Uterus (tissue), 4 donors: ENCODE results near the gene TMPRSS3. TPM values are rescaled to one million over a fixed set of nuclear protein-coding genes. Genes with fewer than 3 reads are reported as not detected.

Experiments used
- DNase-seq, 2 donors: peaks; one replicate each; pipeline ENCODE4 v3.0.0-alpha.2; 2019 to 2020
- H3K27ac ChIP-seq, 2 donors: fragments of 200-600 bp; sonication (generic); 1 replicate in 1 of 2; 2 replicates in 1 of 2; pipeline ENCODE4 v1.5.1; 2016 to 2018
- H3K27me3 ChIP-seq, 2 donors: fragments of 200-600 bp; sonication (generic); one replicate each; pipeline ENCODE4 v1.5.1; 2018 to 2019; ENCODE audit warnings: control low read depth in 1 of 2
- H3K36me3 ChIP-seq, 2 donors: fragments of 200-600 bp; sonication (generic); one replicate each; pipeline ENCODE4 v1.5.1; 2019; ENCODE audit warnings: control low read depth in 1 of 2
- H3K4me1 ChIP-seq, 2 donors: fragments of 200-600 bp; sonication (generic); one replicate each; pipeline ENCODE4 v1.5.1; 2018 to 2019; ENCODE audit warnings: control low read depth in 1 of 2
- H3K4me3 ChIP-seq, 2 donors: fragments of 200-600 bp; sonication (generic); 1 replicate in 1 of 2; 2 replicates in 1 of 2; pipeline ENCODE4 v1.5.1; 2018 to 2019; ENCODE audit warnings: mild to moderate bottlenecking in 1 of 2
- H3K9me3 ChIP-seq, 2 donors: fragments of 200-600 bp; sonication (generic); one replicate each; pipeline ENCODE4 v1.5.1; 2019; ENCODE audit warnings: control low read depth in 1 of 2
- CTCF ChIP-seq, 4 experiments: fragments of 200-600 bp in 2 of 4; fragments of 450-650 bp in 2 of 4; sonication (generic) in 2 of 4; IDR thresholded peaks; one replicate each; pipeline ENCODE4 v1.5.1; 2016 to 2019; ENCODE audit warnings: antibody characterized with exemption in 4 of 4, mild to moderate bottlenecking in 2 of 4, moderate library complexity in 1 of 4
- POLR2A ChIP-seq, 2 donors: fragments of 450-650 bp; IDR thresholded peaks; one replicate each; pipeline ENCODE4 v1.6.1; 2016; ENCODE audit warnings: antibody characterized with exemption in 2 of 2, mild to moderate bottlenecking in 1 of 2, moderate library complexity in 1 of 2
- intact Hi-C: fragments of 100-400 bp; cut with DNase I; formaldehyde crosslinking; loops from one replicate; pipeline ENCODE4 v1.15.1; 2023; ENCODE audit warnings: low total_unique reads
- total RNA-seq, 4 donors: library from RNA; depleted of rRNA in 3 of 4; stranded (reverse); fragments of >200 nt in 3 of 4; gene quantifications; one replicate each; pipeline versions ENCODE4 v1.1.0 to v1.2.4, GENCODE V29; 2014 to 2023
- donor health status: DM: yes; HTN: yes; CAD: no.

TMPRSS3 gene
- total RNA-seq, 4 donors from 2014 or later: 0.18 to 4.4 TPM; not detected in 2

GRCh38 chr21:42374457-42374856 is 21.4 kb downstream of the TMPRSS3 start:
- no peak for DNase-seq
- no peaks in the 10 kb centered on the region for H3K4me1 ChIP-seq
- TF ChIP-seq CTCF (IDR thresholded peaks at IDR 0.05) (no peak), POLR2A (IDR thresholded peaks at IDR 0.05) (no peak)
- H3K36me3 ChIP-seq: no peaks in the 10 kb centered on the region
- H3K9me3 ChIP-seq: no peaks in the 10 kb centered on the region
- intact Hi-C loops: no loop called here
- H3K27ac ChIP-seq: no peak overlapping the region
- no peak overlapping the region for H3K4me3 ChIP-seq
- H3K27me3 ChIP-seq: no peaks in the 10 kb centered on the region

GRCh38 chr21:42373908-42374455 is 21.9 kb downstream of the TMPRSS3 start:
- no peaks in the 10 kb centered on the region for H3K36me3 ChIP-seq
- no peaks in the 10 kb centered on the region for H3K27me3 ChIP-seq
- no peaks in the 10 kb centered on the region for H3K4me1 ChIP-seq
- H3K27ac ChIP-seq: no peak overlapping the region
- H3K9me3 ChIP-seq: no peaks in the 10 kb centered on the region
- H3K4me3 ChIP-seq: no peak overlapping the region
- DNase-seq: no peak
- intact Hi-C loops: no loop called here
- TF ChIP-seq POLR2A (IDR thresholded peaks at IDR 0.05) (no peak), CTCF (IDR thresholded peaks at IDR 0.05) (no peak)

GRCh38 chr21:42373196-42373907 is 22.5 kb downstream of the TMPRSS3 start:
- Histone ChIP-seq H3K27me3 (no peaks in the 10 kb centered on the region), H3K4me3 (no peak overlapping the region)
- TF ChIP-seq POLR2A (IDR thresholded peaks at IDR 0.05) (no peak), CTCF (IDR thresholded peaks at IDR 0.05) (no peak)

GRCh38 chr21:42370894-42371654 is 24.8 kb downstream of the TMPRSS3 start:
- Histone ChIP-seq H3K9me3 (no peaks in the 10 kb centered on the region), H3K36me3 (no peaks in the 10 kb centered on the region), H3K4me1 (no peaks in the 10 kb centered on the region), H3K27ac (no peak overlapping the region), H3K4me3 (no peak overlapping the region), H3K27me3 (no peaks in the 10 kb centered on the region)
- TF ChIP-seq CTCF (IDR thresholded peaks at IDR 0.05): no peak
- TF ChIP-seq POLR2A (IDR thresholded peaks at IDR 0.05): no peak
- no peak for DNase-seq
- intact Hi-C loops: no loop called here

More at GRCh38 chr21:42373196-42373907, 22.5 kb downstream of the TMPRSS3 start:
- intact Hi-C loops: no loop called here
- no peak for DNase-seq
- H3K36me3 ChIP-seq: no peaks in the 10 kb centered on the region
- no peak overlapping the region for H3K27ac ChIP-seq
- H3K9me3 ChIP-seq: no peaks in the 10 kb centered on the region
- H3K4me1 ChIP-seq: no peaks in the 10 kb centered on the region

GRCh38 chr21:42369821-42370220 is 26.0 kb downstream of the TMPRSS3 start:
- H3K9me3 ChIP-seq: no peaks in the 10 kb centered on the region
- TF ChIP-seq CTCF (IDR thresholded peaks at IDR 0.05) (no peak), POLR2A (IDR thresholded peaks at IDR 0.05) (no peak)
- H3K4me3 ChIP-seq: no peak overlapping the region
- intact Hi-C loops: no loop called here
- no peaks in the 10 kb centered on the region for H3K27me3 ChIP-seq
- no peaks in the 10 kb centered on the region for H3K4me1 ChIP-seq
- DNase-seq: no peak
- H3K36me3 ChIP-seq: no peaks in the 10 kb centered on the region
- H3K27ac ChIP-seq: no peak overlapping the region
